Lung (tissue), 12 donors: ENCODE results near the gene AKNAD1. TPM values are rescaled to one million over a fixed set of nuclear protein-coding genes. Genes with fewer than 3 reads are reported as not detected.

Experiments used
- ATAC-seq: fragments of 200-7000 bp; cut with Tn5 transposase; one replicate; pipeline ENCODE4 v1.9.1; 2020; ENCODE audit warnings: moderate number of reproducible peaks; ENCODE audit not compliant: insufficient read depth, low FRiP score
- DNase-seq, 3 donors: peaks; one replicate each; pipeline ENCODE4 v3.0.0-alpha.2; 2013 to 2017
- H3K27ac ChIP-seq, 2 donors: one replicate each; pipeline ENCODE4 v1.5.1; 2013; ENCODE audit warnings: mild to moderate bottlenecking in 2 of 2, moderate library complexity in 2 of 2, control low read depth in 1 of 2, inconsistent platforms in 1 of 2, low read depth in 1 of 2, low read length in 1 of 2
- H3K27me3 ChIP-seq, 3 donors: one replicate each; pipeline ENCODE4 v1.5.1; 2013; ENCODE audit warnings: low read length in 2 of 3; ENCODE audit not compliant: control insufficient read depth in 3 of 3, insufficient read depth in 3 of 3
- H3K36me3 ChIP-seq, 4 donors: one replicate each; pipeline ENCODE4 v1.5.1; 2013; ENCODE audit warnings: low read length in 4 of 4, mild to moderate bottlenecking in 1 of 4, moderate library complexity in 1 of 4; ENCODE audit not compliant: control insufficient read depth in 4 of 4, insufficient read depth in 4 of 4
- H3K4me1 ChIP-seq, 5 donors: one replicate each; pipeline ENCODE4 v1.5.1; 2013; ENCODE audit warnings: low read length in 5 of 5, mild to moderate bottlenecking in 2 of 5, moderate library complexity in 1 of 5; ENCODE audit not compliant: control insufficient read depth in 5 of 5, insufficient read depth in 5 of 5
- H3K4me3 ChIP-seq: one replicate; pipeline ENCODE4 v1.5.1; 2013; ENCODE audit warnings: mild to moderate bottlenecking, control low read depth, moderate library complexity
- H3K9ac ChIP-seq, 2 donors: one replicate each; pipeline ENCODE4 v1.5.1; 2013; ENCODE audit warnings: low read length in 2 of 2, control low read depth in 1 of 2; ENCODE audit not compliant: insufficient read depth in 1 of 2
- H3K9me3 ChIP-seq, 4 donors: one replicate each; pipeline ENCODE4 v1.5.1; 2013; ENCODE audit warnings: low read length in 3 of 4, mild to moderate bottlenecking in 1 of 4, moderate library complexity in 1 of 4; ENCODE audit not compliant: control insufficient read depth in 4 of 4, insufficient read depth in 3 of 4
- CTCF ChIP-seq: IDR thresholded peaks from 2 replicates; pipeline ENCODE4 v1.5.1; 2012; ENCODE audit warnings: mild to moderate bottlenecking; ENCODE audit errors: control extremely low read depth, extremely low read depth
- WGBS, 2 donors: extraction: QIAGEN DNeasy Blood & Tissue Kit; methylation state at CpG; one replicate each; pipeline ENCODE4 v1.1.7; 2013; 5-methylcytosine and 5-hydroxymethylcytosine counted together
- polyA plus RNA-seq, 2 donors: library from polyadenylated mRNA; stranded (reverse); fragments of 200-250 nt; gene quantifications; one replicate each; pipeline ENCODE4 v1.2.1, GENCODE V29; 2013
- total RNA-seq, 2 donors: library from RNA; depleted of rRNA in 1 of 2; stranded (reverse); fragments of >200 nt in 1 of 2; gene quantifications; one replicate each; pipeline ENCODE4 v1.2.1, GENCODE V29; 2014 to 2021
- donor health status: control.
- donor health status: control.
- donor health status: Bipolar disorder and iron deficiency.
- donor health status: healthy.
- donor health status: DM: yes; HTN: yes; CAD: no.

The AKNAD1 gene
- total and polyA plus RNA-seq, 4 donors = 0.02 to 0.31 (median 0.22) TPM; not detected in 1

- Histone ChIP-seq H3K27ac (no peak overlapping the region), H3K9me3 (no peaks in the 10 kb centered on the region), H3K27me3 (no peaks in the 10 kb centered on the region), H3K9ac (no peak overlapping the region), H3K4me1 (no peaks in the 10 kb centered on the region), H3K4me3 (no peak overlapping the region), H3K36me3 (no peaks in the 10 kb centered on the region)
- DNase-seq = no peak
- no peak for TF ChIP-seq CTCF
- WGBS, 2 donors = 76 to 88% methylated on average over 3 of the region's 3 CpGs
- no peak for ATAC-seq
Measured at GRCh38 chr1:108842525-108843181, 14.2 kb downstream of the AKNAD1 start.

DNA sequence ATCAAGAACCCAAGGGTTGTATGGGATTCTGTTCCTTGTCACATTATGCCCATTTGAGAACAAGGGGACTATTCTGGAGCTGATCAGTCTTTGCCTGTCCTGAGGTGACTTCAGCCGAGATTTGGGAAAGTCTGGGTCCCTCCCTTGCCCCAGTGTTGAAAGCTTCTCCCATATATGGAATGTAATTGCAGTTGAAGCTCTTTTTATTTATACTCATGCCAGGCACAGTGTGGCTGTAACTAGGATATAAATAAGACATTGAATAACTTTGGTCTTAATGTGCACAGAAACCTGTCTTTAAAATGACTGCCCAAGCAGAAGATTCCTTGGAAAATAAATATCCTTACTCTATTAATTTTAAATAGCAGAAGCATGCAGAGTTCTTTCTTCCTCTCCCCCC is 15.2 kb downstream of the AKNAD1 start:
- Histone ChIP-seq H3K27ac (no peak overlapping the region), H3K27me3 (no peaks in the 10 kb centered on the region), H3K36me3 (no peaks in the 10 kb centered on the region), H3K4me1 (no peaks in the 10 kb centered on the region), H3K4me3 (no peak overlapping the region), H3K9ac (no peak overlapping the region), H3K9me3 (no peaks in the 10 kb centered on the region)
- DNase-seq (no peak), ATAC-seq (no peak)
- TF ChIP-seq CTCF = no peak
- WGBS, 2 donors = 44 to 60% methylated on average over 1 of the region's 1 CpG

DNA sequence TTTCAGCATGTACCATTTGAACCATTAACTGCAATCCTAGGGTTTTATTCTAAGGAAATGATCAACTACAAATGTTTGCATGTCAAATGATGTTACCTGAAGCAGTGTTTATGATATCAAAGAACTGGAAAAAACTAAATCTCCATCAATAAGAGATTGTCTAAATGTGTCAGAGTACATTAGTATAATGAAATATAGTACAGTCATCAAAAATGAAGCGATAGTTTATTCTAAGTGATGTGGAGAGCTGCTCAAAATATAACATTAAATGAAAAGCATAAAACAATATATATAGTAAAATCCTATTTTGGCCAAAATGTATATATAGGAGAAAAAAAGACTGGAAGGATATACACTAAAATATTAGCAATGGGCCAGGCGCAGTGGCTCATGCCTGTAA is 24.0 kb downstream of the AKNAD1 start:
- H3K9ac ChIP-seq = no peak overlapping the region
- no peaks in the 10 kb centered on the region for H3K36me3 ChIP-seq
- H3K27me3 ChIP-seq = no peaks in the 10 kb centered on the region
- DNase-seq (no peak), ATAC-seq (no peak)
- H3K4me1 ChIP-seq = peaks cover 5 to 35% (median 9%) of the 10 kb centered on the region in 5 donors
- WGBS, 2 donors = 97 to 98% methylated on average over 2 of the region's 2 CpGs
- no peak for TF ChIP-seq CTCF
- no peaks in the 10 kb centered on the region for H3K9me3 ChIP-seq
- no peak overlapping the region for H3K27ac ChIP-seq
- no peak overlapping the region for H3K4me3 ChIP-seq

GRCh38 chr1:108831225-108831624 is 25.7 kb downstream of the AKNAD1 start:
- no peak overlapping the region for H3K4me3 ChIP-seq
- TF ChIP-seq CTCF = no peak
- H3K27ac ChIP-seq = peak overlapping the region in 1 of 2 donors; percentile 58
- ATAC-seq (no peak), DNase-seq (peak; percentile 61 to 83 (median 79))
- no peaks in the 10 kb centered on the region for H3K36me3 ChIP-seq
- H3K27me3 ChIP-seq = no peaks in the 10 kb centered on the region
- H3K4me1 ChIP-seq = peaks cover 5 to 37% (median 9%) of the 10 kb centered on the region in 5 donors
- H3K9me3 ChIP-seq = no peaks in the 10 kb centered on the region
- H3K9ac ChIP-seq = peak overlapping the region in 1 of 2 donors; percentile 50
- whole genome bisulfite sequencing, 2 donors = 13 to 26% methylated on average over 2 of the region's 2 CpGs
